K562 (cell line): ENCODE results near the gene ACVR2B. TPM values are rescaled to one million over a fixed set of nuclear protein-coding genes. Genes with fewer than 3 reads are reported as not detected.

Source experiments
- ATAC-seq: fragments of 200-7000 bp; cut with Tn5 transposase; 3 replicates; pipeline ENCODE4 v1.9.1; 2020; ENCODE audit warnings: moderate library complexity
- BruUV-seq: library from RNA; stranded (reverse); fragments of 400-500 nt; replicated peaks from 2 replicates; lab custom pipeline; 2021; lab: Mats Ljungman, UMichigan
- CTCF ChIA-PET: fragments of 300-600 bp; formaldehyde crosslinking; extraction: SDS; loops from one replicate; lab custom pipeline; 2021; ENCODE audit warnings: low intra/inter-chr PET ratio; lab: Yijun Ruan, JAX
- POLR2A ChIA-PET: fragments of 300-600, 350-650 bp; sonication (Branson Sonifier 250); formaldehyde crosslinking; extraction: SDS; loops from one replicate; lab custom pipeline; 2021; ENCODE audit warnings: antibody characterized with exemption, inconsistent platforms; lab: Yijun Ruan, JAX
- DNase-seq, 4 experiments: peaks; one replicate each; pipeline versions ENCODE4 v3.0.0 to v3.0.0-alpha.2; 2011 to 2018; ENCODE audit warnings: low spot score in 3 of 4, mixed read lengths in 3 of 4; ENCODE audit errors: extremely low read depth in 1 of 4
- FAIRE-seq: peaks from 2 replicates; lab custom pipeline; 2011; peaks lifted over from hg19 to GRCh38; lab: Jason Lieb, UNC
- H2AFZ ChIP-seq: 2 replicates; pipeline ENCODE4 v1.6.0; 2011; ENCODE audit warnings: low read depth, low read length, control low read depth, inconsistent platforms
- H3K27ac ChIP-seq: fragments of 200-600 bp; 3 replicates; pipeline ENCODE4 v1.8.0; 2011; ENCODE audit warnings: low read depth, mild to moderate bottlenecking, control low read depth, inconsistent platforms, low read length, moderate library complexity, mixed read lengths; ENCODE audit errors: extremely low read depth
- H3K27me3 ChIP-seq, 2 experiments: fragments of 300-600 bp in 1 of 2; 2 replicates in 1 of 2; 3 replicates in 1 of 2; pipeline versions ENCODE4 v1.6.0 to v1.8.0; 2011; ENCODE audit warnings: inconsistent platforms in 2 of 2, low read length in 2 of 2, mild to moderate bottlenecking in 1 of 2, mixed read lengths in 1 of 2, moderate library complexity in 1 of 2; ENCODE audit not compliant: control insufficient read depth in 2 of 2, insufficient read depth in 2 of 2
- H3K36me3 ChIP-seq: fragments of 300-600 bp; 3 replicates; pipeline ENCODE4 v1.8.0; 2011; ENCODE audit warnings: mild to moderate bottlenecking, low read length, inconsistent platforms; ENCODE audit not compliant: control insufficient read depth, insufficient read depth
- H3K4me1 ChIP-seq, 2 experiments: fragments of 200-600 bp in 1 of 2; replicated peaks in 1 of 2; 2 replicates in 1 of 2; 3 replicates in 1 of 2; pipeline versions ENCODE4 v1.5.1 to v1.8.0; 2011; ENCODE audit warnings: inconsistent platforms in 2 of 2, low read length in 2 of 2, mild to moderate bottlenecking in 1 of 2, mixed read lengths in 1 of 2, moderate library complexity in 1 of 2; ENCODE audit not compliant: control insufficient read depth in 2 of 2, insufficient read depth in 2 of 2
- H3K4me2 ChIP-seq: 2 replicates; pipeline ENCODE4 v1.6.1; 2011; ENCODE audit warnings: low read length, control low read depth, inconsistent platforms, mixed read lengths; ENCODE audit not compliant: insufficient read depth
- H3K4me3 ChIP-seq: fragments of 200-600 bp; sonication (generic), shearing (Covaris generic); 2 replicates; pipeline ENCODE4 v1.5.1; 2016; ENCODE audit warnings: control low read depth, inconsistent platforms
- H3K79me2 ChIP-seq: fragments of 200-600 bp; 3 replicates; pipeline ENCODE4 v1.8.0; 2011; ENCODE audit warnings: low read length, inconsistent platforms; ENCODE audit not compliant: control insufficient read depth, insufficient read depth
- H3K9ac ChIP-seq, 2 experiments: 2 replicates each; pipeline versions ENCODE4 v1.6.0 to v1.6.1; 2011; ENCODE audit warnings: low read depth in 2 of 2, low read length in 2 of 2, control low read depth in 1 of 2, inconsistent platforms in 1 of 2, mild to moderate bottlenecking in 1 of 2, mixed read lengths in 1 of 2; ENCODE audit not compliant: insufficient read depth in 1 of 2
- H3K9me1 ChIP-seq: one replicate; pipeline ENCODE4 v1.6.0; 2011; ENCODE audit warnings: inconsistent platforms, mild to moderate bottlenecking, low read length, moderate library complexity; ENCODE audit not compliant: control insufficient read depth, insufficient read depth
- H3K9me3 ChIP-seq: replicated peaks from 2 replicates; pipeline ENCODE4 v1.5.1; 2011; ENCODE audit warnings: low read depth, low read length, inconsistent platforms; ENCODE audit not compliant: control insufficient read depth, insufficient read depth
- H4K20me1 ChIP-seq: replicated peaks from 2 replicates; pipeline ENCODE4 v1.6.1; 2011; ENCODE audit warnings: low read length, inconsistent platforms, mixed read lengths; ENCODE audit not compliant: control insufficient read depth, insufficient read depth
- HNRNPK ChIP-seq: fragments of 200-400 bp; formaldehyde crosslinking; IDR thresholded peaks from one replicate; pipeline ENCODE4 v1.6.1; 2018; ENCODE audit warnings: mild to moderate bottlenecking, low read depth, low read length; ENCODE audit not compliant: poor library complexity, severe bottlenecking
- KAT7 ChIP-seq: sonication (generic); formaldehyde crosslinking; IDR thresholded peaks from 2 replicates; pipeline ENCODE4 v1.8.0; 2022; ENCODE audit warnings: missing genetic modification reagents, mild to moderate bottlenecking, borderline replicate concordance
- PTTG1 ChIP-seq: fragments of 450-650 bp; IDR thresholded peaks from 2 replicates; pipeline ENCODE4 v1.6.1; 2016; ENCODE audit warnings: low read depth, mild to moderate bottlenecking, missing genetic modification characterization, missing compliant biosample characterization
- SMAD3 ChIP-seq: fragments of 450-650 bp; formaldehyde crosslinking; conservative IDR thresholded peaks from 2 replicates; pipeline ENCODE4 v1.4.0; 2020; ENCODE audit warnings: mild to moderate bottlenecking
- TCFL5 ChIP-seq: fragments of 250-450 bp; sonication (Bioruptor Pico); conservative IDR thresholded peaks from 2 replicates; pipeline ENCODE4 v1.6.1; 2021; ENCODE audit warnings: mild to moderate bottlenecking, moderate library complexity, matching md5 sums
- THRB ChIP-seq: fragments of 450-650 bp; formaldehyde crosslinking; conservative IDR thresholded peaks from 2 replicates; pipeline ENCODE4 v1.4.0; 2022; ENCODE audit warnings: mild to moderate bottlenecking, missing genetic modification characterization
- TRIM24 ChIP-seq, 2 experiments: fragments of 450-650 bp; IDR thresholded peaks; 2 replicates each; pipeline ENCODE4 v1.6.1; 2016
- YY1 ChIP-seq, 3 experiments: IDR thresholded peaks; 2 replicates each; pipeline ENCODE4 v1.6.1; 2011; ENCODE audit warnings: low read length in 2 of 3, mild to moderate bottlenecking in 2 of 3, moderate library complexity in 2 of 3, borderline replicate concordance in 1 of 3, control low read depth in 1 of 3, low read depth in 1 of 3; ENCODE audit not compliant: insufficient read depth in 3 of 3, insufficient replicate concordance in 2 of 3, control insufficient read depth in 1 of 3, insufficient read length in 1 of 3; ENCODE audit errors: extremely low read depth in 1 of 3
- ZNF277 ChIP-seq: fragments of 250-450 bp; sonication (Bioruptor Pico); IDR thresholded peaks from 2 replicates; pipeline ENCODE4 v1.8.0; 2022; ENCODE audit warnings: inconsistent platforms, mild to moderate bottlenecking, moderate library complexity, borderline replicate concordance
- ZNF512 ChIP-seq: IDR thresholded peaks from 2 replicates; pipeline ENCODE4 v1.6.1; 2016; ENCODE audit warnings: missing genetic modification characterization, missing compliant biosample characterization
- ZNF584 ChIP-seq: fragments of 200-800 bp; sonication (Bioruptor generic); IDR thresholded peaks from 2 replicates; pipeline ENCODE4 v1.6.1; 2016; ENCODE audit warnings: low read depth, mild to moderate bottlenecking, missing genetic modification characterization, missing compliant biosample characterization
- WGBS: fragments of 100-300 bp; shearing (Covaris generic); methylation state at CpG from one replicate; pipeline ENCODE4 v1.1.6; 2016; ENCODE audit warnings: low coverage, mixed read lengths; ENCODE audit not compliant: insufficient coverage; ENCODE audit errors: missing lambda C conversion rate; 5-methylcytosine and 5-hydroxymethylcytosine counted together
- in situ Hi-C: fragments of 300-500 bp; cut with MboI; formaldehyde crosslinking; loops from 4 replicates; pipeline ENCODE4 v1.15.0; 2018; ENCODE audit warnings: inconsistent platforms, mixed read lengths
- intact Hi-C: fragments of 100-400 bp; cut with micrococcal nuclease; formaldehyde crosslinking; loops from 2 replicates; pipeline ENCODE4 v1.14.2; 2022
- polyA plus RNA-seq, 8 experiments: library from polyadenylated mRNA; depleted of rRNA in 4 of 8; stranded (reverse) in 5 of 8; unstranded in 3 of 8; fragments of >200 nt; fragmentation: Nextera tagmentation in 2 of 8; fragmentation: Illumina TruSeq in 1 of 8; extraction: Ambion mirVana in 2 of 8; extraction: Trizol in 1 of 8; gene quantifications; 2 replicates each; pipeline versions ENCODE4 v1.2.1 to v1.2.3, GENCODE V29; 2011 to 2014; ENCODE audit warnings: inconsistent platforms in 1 of 8, missing spikeins in 1 of 8
- total RNA-seq, 7 experiments: library from RNA; depleted of rRNA in 6 of 7; stranded (reverse); fragments of >200 nt in 6 of 7; fragmentation: Illumina TruSeq in 2 of 7; extraction: Trizol in 2 of 7; gene quantifications; 2 replicates each; pipeline versions ENCODE4 v1.2.1 to v1.2.3, GENCODE V29; 2011 to 2021; ENCODE audit warnings: low replicate concordance in 1 of 7
- TF ChIP-seq, protein P1 (sequence below): fragments of 250-450 bp; sonication (Bioruptor Pico); IDR thresholded peaks from 2 replicates; pipeline ENCODE4 v1.4.0; 2020; ENCODE audit warnings: borderline replicate concordance

Gene ACVR2B
- total and polyA plus RNA-seq, 9 of the 15 experiments (the other 6 are each of a cell fraction or from before 2014, with no cell fraction given), result 1.8 to 23.7 (median 7.1) TPM

DNA sequence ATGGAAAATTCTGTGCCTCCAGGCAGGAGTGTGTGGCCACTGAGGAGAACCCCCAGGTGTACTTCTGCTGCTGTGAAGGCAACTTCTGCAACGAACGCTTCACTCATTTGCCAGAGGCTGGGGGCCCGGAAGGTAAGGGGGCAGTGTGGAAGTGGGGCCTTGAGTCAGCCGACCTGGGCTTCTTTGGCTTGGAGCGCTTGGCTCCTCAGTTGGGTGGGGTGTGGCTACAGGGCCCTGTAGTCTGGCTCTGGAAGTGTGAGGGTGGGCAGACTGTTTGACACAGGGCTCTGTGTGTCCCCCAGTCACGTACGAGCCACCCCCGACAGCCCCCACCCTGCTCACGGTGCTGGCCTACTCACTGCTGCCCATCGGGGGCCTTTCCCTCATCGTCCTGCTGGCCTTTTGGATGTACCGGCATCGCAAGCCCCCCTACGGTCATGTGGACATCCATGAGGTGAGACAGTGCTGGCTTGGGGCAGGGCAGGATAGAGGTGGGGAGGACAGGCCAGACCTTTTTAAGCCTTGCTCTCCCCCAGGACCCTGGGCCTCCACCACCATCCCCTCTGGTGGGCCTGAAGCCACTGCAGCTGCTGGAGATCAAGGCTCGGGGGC lies 24.3 kb downstream of the ACVR2B start:
- no peak overlapping the region for H3K4me3 ChIP-seq
- H3K4me2 ChIP-seq, result no peak overlapping the region
- POLR2A ChIA-PET, result no interaction called here
- H3K27ac ChIP-seq, result no peak overlapping the region
- intact Hi-C loops (no loop called here), in situ Hi-C loops (loop anchor here (10.0 kb wide), 1 partner anchor 343 kb away; the partner anchor contains the start of genes ACAA1 and MYD88)
- WGBS, result 90% methylated on average over 15 of the region's 15 CpGs
- H3K79me2 ChIP-seq, result peaks cover 7% of the 10 kb centered on the region; the same call in 1 of the 3 replicates
- peaks cover 0 to 5% of the 10 kb centered on the region in 2 experiments; a peak in 2 of 5 replicates for H3K4me1 ChIP-seq
- H3K9me1 ChIP-seq, result no peaks in the 10 kb centered on the region
- peaks cover 15% of the 10 kb centered on the region for H4K20me1 ChIP-seq
- H3K9ac ChIP-seq, result no peak overlapping the region; a peak in 1 of 4 replicates
- CTCF ChIA-PET, result interaction anchor here (0.6 kb wide), 1 partner anchor 474 kb away, joined by 3 read pairs; no protein-coding TSS in a partner anchor
- FAIRE-seq (no peak), DNase-seq (no peak), ATAC-seq (no peak)
- H2AFZ ChIP-seq, result no peak overlapping the region
- no peaks in the 10 kb centered on the region for H3K9me3 ChIP-seq
- no peaks in the 10 kb centered on the region for H3K27me3 ChIP-seq
- no TSS peak for BruUV-seq
- peaks cover 42% of the 10 kb centered on the region; the same call in 2 of the 3 replicates for H3K36me3 ChIP-seq
- TF ChIP-seq PTTG1 (tag) (no peak), TRIM24 (IDR thresholded peaks at IDR 0.05) (no peak), TCFL5 (CRISPR knock-in tag) (no peak), HNRNPK (no peak), ZNF584 (CRISPR knock-in tag) (no peak), SMAD3 (no peak), ZNF512 (tag) (no peak), KAT7 (CRISPR knock-in tag) (no peak), ZNF277 (CRISPR knock-in tag) (no peak), THRB (CRISPR knock-in tag) (no peak), YY1 (IDR thresholded peaks at IDR 0.05; ENCODE audit: borderline replicate concordance in 1 of 3, control insufficient read depth in 1 of 3, extremely low read depth in 1 of 3, insufficient read depth in 3 of 3, insufficient read length in 1 of 3, insufficient replicate concordance in 2 of 3, low read depth in 1 of 3, low read length in 2 of 3) (no peak)
- TF ChIP-seq, protein P1, sequence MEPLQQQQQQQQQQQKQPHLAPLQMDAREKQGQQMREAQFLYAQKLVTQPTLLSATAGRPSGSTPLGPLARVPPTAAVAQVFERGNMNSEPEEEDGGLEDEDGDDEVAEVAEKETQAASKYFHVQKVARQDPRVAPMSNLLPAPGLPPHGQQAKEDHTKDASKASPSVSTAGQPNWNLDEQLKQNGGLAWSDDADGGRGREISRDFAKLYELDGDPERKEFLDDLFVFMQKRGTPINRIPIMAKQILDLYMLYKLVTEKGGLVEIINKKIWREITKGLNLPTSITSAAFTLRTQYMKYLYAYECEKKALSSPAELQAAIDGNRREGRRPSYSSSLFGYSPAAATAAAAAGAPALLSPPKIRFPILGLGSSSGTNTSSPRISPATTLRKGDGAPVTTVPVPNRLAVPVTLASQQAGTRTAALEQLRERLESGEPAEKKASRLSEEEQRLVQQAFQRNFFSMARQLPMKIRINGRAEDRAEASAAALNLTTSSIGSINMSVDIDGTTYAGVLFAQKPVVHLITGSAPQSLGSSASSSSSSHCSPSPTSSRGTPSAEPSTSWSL, result no peak
